PC-9 (cell line): ENCODE data around the gene RYR3. TPM values are rescaled to one million over a fixed set of nuclear protein-coding genes. Genes with fewer than 3 reads are reported as not detected.

Source experiments
- BruUV-seq: library from RNA; stranded (reverse); fragments of 400-500 nt; replicated peaks from 2 replicates; lab custom pipeline; 2021; lab: Mats Ljungman, UMichigan
- CTCF ChIA-PET: fragments of 300-600 bp; sonication (Branson Sonifier 250); formaldehyde crosslinking; loops from one replicate; lab custom pipeline; 2022; ENCODE audit warnings: antibody characterized with exemption; lab: Charles Lee
- POLR2A ChIA-PET: fragments of 300-600 bp; sonication (Branson Sonifier 250); formaldehyde crosslinking; loops from one replicate; lab custom pipeline; 2022; ENCODE audit warnings: antibody characterized with exemption; ENCODE audit not compliant: unreplicated experiment; lab: Charles Lee
- DNase-seq, 2 experiments: peaks; one replicate each; pipeline versions ENCODE4 v3.0.0 to v3.0.0-alpha.2; 2015 to 2022; ENCODE audit warnings: mixed read lengths in 1 of 2
- H2AFZ ChIP-seq: fragments of 200-600 bp; sonication (generic); 2 replicates; pipeline ENCODE4 v1.8.1; 2017; ENCODE audit warnings: antibody characterized with exemption
- H3F3A ChIP-seq: fragments of 200-600 bp; sonication (generic); 2 replicates; pipeline ENCODE4 v1.8.1; 2017; ENCODE audit warnings: antibody characterized with exemption, mild to moderate bottlenecking, low read depth; ENCODE audit not compliant: insufficient read depth
- H3K27ac ChIP-seq: fragments of 200-600 bp; sonication (generic); 2 replicates; pipeline ENCODE4 v1.6.1; 2016; ENCODE audit warnings: mixed run types
- H3K27me3 ChIP-seq: fragments of 200-600 bp; sonication (generic); 2 replicates; pipeline ENCODE4 v1.6.1; 2016; ENCODE audit warnings: low read depth, mixed run types; ENCODE audit not compliant: insufficient read depth
- H3K36me3 ChIP-seq: fragments of 200-600 bp; sonication (generic); 2 replicates; pipeline ENCODE4 v1.6.1; 2016; ENCODE audit warnings: low read depth, mixed run types
- H3K4me1 ChIP-seq: fragments of 200-600 bp; sonication (generic); replicated peaks from 2 replicates; pipeline ENCODE4 v1.6.1; 2016; ENCODE audit warnings: mixed run types; ENCODE audit not compliant: insufficient read depth
- H3K4me2 ChIP-seq: fragments of 200-600 bp; sonication (generic); 2 replicates; pipeline ENCODE4 v1.6.1; 2017; ENCODE audit warnings: mixed run types
- H3K4me3 ChIP-seq: fragments of 200-600 bp; sonication (generic); 2 replicates; pipeline ENCODE4 v1.6.1; 2016; ENCODE audit warnings: mixed run types
- H3K79me2 ChIP-seq: fragments of 200-600 bp; sonication (generic); 2 replicates; pipeline ENCODE4 v1.6.1; 2017; ENCODE audit warnings: low read depth, mixed run types
- H3K9me2 ChIP-seq: fragments of 200-600 bp; sonication (generic); 2 replicates; pipeline ENCODE4 v1.8.1; 2017; ENCODE audit warnings: mild to moderate bottlenecking; ENCODE audit not compliant: insufficient read depth
- H3K9me3 ChIP-seq: fragments of 200-600 bp; sonication (generic); 2 replicates; pipeline ENCODE4 v1.8.1; 2016; ENCODE audit warnings: low read depth; ENCODE audit not compliant: insufficient read depth
- H4K20me1 ChIP-seq: fragments of 200-600 bp; sonication (generic); 2 replicates; pipeline ENCODE4 v1.8.1; 2017; ENCODE audit not compliant: insufficient read depth
- EZH2 ChIP-seq: fragments of 200-600 bp; sonication (generic); IDR thresholded peaks from 2 replicates; pipeline ENCODE4 v1.8.0; 2017; ENCODE audit warnings: antibody characterized with exemption, low read depth
- intact Hi-C: fragments of 100-400 bp; cut with micrococcal nuclease; formaldehyde crosslinking; loops from one replicate; pipeline ENCODE4 v1.10.0; 2022; ENCODE audit not compliant: unreplicated experiment
- total RNA-seq: library from RNA; stranded (reverse); gene quantifications from 2 replicates; pipeline ENCODE4 v1.2.3, GENCODE V29; 2021
- TF ChIP-seq, protein P1 (sequence below): fragments of 200-600 bp; sonication (generic); conservative IDR thresholded peaks from 2 replicates; pipeline ENCODE4 v1.6.1; 2017; ENCODE audit warnings: mixed run types, antibody characterized with exemption, mild to moderate bottlenecking, moderate library complexity

The RYR3 gene
- total RNA-seq, 1 experiment from 2014 or later: 0.15 TPM

DNA sequence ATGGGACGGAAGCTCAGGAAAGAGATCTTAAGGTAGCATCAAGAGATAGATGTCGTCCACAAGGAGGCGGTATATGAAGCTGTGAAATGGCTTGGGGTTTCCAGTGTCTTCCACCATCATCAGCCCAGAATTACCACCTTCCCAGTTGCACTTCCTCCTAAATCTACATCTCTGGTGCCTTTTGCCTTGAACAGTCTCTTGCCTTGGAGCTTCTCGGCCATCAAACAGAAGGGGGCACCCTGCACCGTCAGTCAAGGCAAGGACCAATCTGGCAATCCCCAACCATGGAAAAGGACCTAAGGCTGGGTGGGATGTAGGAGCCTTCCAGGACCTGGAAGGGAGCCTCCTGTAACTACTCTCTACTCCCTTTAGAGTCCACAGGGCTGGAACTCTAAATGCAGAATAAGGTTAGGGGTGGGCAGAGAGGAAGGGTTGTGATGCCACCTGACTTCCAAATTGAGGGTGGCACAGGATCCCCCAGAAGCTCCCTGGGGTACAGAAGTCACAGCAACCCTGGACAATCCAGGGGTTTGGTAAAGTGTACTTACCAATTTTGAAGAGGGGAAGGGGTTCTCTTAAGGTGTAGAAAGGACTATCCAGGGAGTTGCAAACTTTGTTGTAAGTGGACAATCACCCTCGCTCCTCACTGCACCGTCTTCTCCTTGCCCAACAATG is 1.0 kb upstream of the RYR3 start:
- H3K27ac ChIP-seq: no peak overlapping the region
- ChIA-PET CTCF (no interaction called here), POLR2A (no interaction called here)
- H2AFZ ChIP-seq: no peak overlapping the region
- H3K4me1 ChIP-seq: peaks cover 13% of the 10 kb centered on the region; the same call in 1 of the 2 replicates
- H3F3A ChIP-seq: 0 out of 2 replicates have a peak, but pooled peaks cover 6% of the 10 kb centered on the region
- H3K9me3 ChIP-seq: no peaks in the 10 kb centered on the region
- no peaks in the 10 kb centered on the region for H3K36me3 ChIP-seq
- H3K4me2 ChIP-seq: no peak overlapping the region
- H4K20me1 ChIP-seq: no peaks in the 10 kb centered on the region
- BruUV-seq: no TSS peak
- no peak for DNase-seq
- no peaks in the 10 kb centered on the region for H3K79me2 ChIP-seq
- no peaks in the 10 kb centered on the region for H3K9me2 ChIP-seq
- no peak for TF ChIP-seq EZH2
- TF ChIP-seq, protein P1, sequence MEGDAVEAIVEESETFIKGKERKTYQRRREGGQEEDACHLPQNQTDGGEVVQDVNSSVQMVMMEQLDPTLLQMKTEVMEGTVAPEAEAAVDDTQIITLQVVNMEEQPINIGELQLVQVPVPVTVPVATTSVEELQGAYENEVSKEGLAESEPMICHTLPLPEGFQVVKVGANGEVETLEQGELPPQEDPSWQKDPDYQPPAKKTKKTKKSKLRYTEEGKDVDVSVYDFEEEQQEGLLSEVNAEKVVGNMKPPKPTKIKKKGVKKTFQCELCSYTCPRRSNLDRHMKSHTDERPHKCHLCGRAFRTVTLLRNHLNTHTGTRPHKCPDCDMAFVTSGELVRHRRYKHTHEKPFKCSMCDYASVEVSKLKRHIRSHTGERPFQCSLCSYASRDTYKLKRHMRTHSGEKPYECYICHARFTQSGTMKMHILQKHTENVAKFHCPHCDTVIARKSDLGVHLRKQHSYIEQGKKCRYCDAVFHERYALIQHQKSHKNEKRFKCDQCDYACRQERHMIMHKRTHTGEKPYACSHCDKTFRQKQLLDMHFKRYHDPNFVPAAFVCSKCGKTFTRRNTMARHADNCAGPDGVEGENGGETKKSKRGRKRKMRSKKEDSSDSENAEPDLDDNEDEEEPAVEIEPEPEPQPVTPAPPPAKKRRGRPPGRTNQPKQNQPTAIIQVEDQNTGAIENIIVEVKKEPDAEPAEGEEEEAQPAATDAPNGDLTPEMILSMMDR: no peak
- intact Hi-C loops: no loop called here
- H3K4me3 ChIP-seq: no peak overlapping the region
- no peaks in the 10 kb centered on the region for H3K27me3 ChIP-seq

DNA sequence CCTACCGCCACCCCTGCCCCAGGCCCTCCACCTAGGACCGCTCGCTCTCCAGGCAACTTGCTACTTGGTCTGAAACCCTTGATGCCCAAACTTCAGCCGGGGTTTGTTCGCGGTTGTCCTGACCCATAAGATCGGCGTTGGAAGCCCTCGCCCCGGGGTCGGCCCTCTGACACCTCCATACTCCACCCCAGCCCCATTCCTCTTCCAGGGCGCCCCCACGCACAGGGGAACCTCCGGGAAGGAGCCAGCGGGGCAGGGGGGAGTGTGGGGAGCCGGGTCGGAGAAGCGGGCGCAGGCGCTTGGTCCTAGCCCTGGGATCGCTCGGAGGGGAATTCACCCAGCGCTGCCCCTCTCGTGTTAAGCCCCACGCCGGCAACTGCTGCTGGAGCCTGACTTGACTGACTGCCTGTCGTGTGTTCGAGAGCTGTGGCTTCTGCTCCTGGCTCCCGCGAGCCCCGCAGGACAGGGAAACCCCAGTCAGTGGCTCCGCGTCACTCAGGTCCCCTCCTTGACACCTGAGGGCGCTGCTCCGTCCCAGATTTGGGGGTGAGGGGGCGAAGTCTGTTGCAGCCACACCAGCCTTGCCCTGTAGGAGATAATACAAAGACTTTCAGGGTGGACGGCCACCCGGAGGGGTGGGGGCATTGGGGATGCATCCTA is 675 bp downstream of the RYR3 start:
- Histone ChIP-seq H2AFZ (no peak overlapping the region), H3K4me1 (peaks cover 13% of the 10 kb centered on the region; the same call in 1 of the 2 replicates), H3K36me3 (no peaks in the 10 kb centered on the region), H3K4me3 (no peak overlapping the region), H3K4me2 (no peak overlapping the region), H3K9me2 (no peaks in the 10 kb centered on the region), H3K27me3 (no peaks in the 10 kb centered on the region), H4K20me1 (no peaks in the 10 kb centered on the region), H3K79me2 (no peaks in the 10 kb centered on the region), H3K27ac (no peak overlapping the region), H3F3A (0 out of 2 replicates have a peak, but pooled peaks cover 6% of the 10 kb centered on the region), H3K9me3 (no peaks in the 10 kb centered on the region)
- intact Hi-C loops: no loop called here
- POLR2A ChIA-PET: no interaction called here
- CTCF ChIA-PET: no interaction called here
- DNase-seq: no peak
- TF ChIP-seq EZH2: no peak
- TF ChIP-seq, protein P1: no peak
- no TSS peak for BruUV-seq

DNA sequence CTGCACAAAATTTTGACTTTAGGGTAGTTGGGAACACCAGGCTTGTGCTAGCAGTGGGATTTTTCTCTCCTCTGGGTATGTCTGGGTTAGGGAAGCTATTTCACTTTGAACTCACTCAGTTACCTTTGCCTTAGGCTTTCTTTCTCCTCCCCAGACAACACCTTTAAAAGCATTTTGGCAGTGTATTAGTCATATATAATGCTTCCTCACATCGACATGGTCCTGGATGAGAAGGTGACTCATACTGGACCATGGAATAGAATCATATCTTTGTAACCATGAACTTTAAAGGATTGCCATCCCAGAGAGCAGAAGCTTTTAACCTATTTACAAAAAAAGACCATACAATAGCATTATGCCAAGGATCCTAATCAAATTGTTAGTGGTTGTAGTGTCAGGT is 2.7 kb downstream of the RYR3 start:
- ChIA-PET CTCF (no interaction called here), POLR2A (interaction anchor here (0.6 kb wide), 1 partner anchor 1693 kb away, joined by 3 read pairs; no protein-coding TSS in a partner anchor)
- Histone ChIP-seq H3F3A (0 out of 2 replicates have a peak, but pooled peaks cover 6% of the 10 kb centered on the region), H3K4me2 (peak overlapping the region; percentile 17; the same call in 1 of the 2 replicates), H3K9me2 (no peaks in the 10 kb centered on the region), H3K79me2 (no peaks in the 10 kb centered on the region), H3K36me3 (no peaks in the 10 kb centered on the region), H4K20me1 (no peaks in the 10 kb centered on the region), H3K9me3 (no peaks in the 10 kb centered on the region), H3K27me3 (no peaks in the 10 kb centered on the region), H3K4me3 (no peak overlapping the region), H3K4me1 (peaks cover 13% of the 10 kb centered on the region; the same call in 1 of the 2 replicates), H2AFZ (no peak overlapping the region), H3K27ac (peak overlapping the region; percentile 32; the same call in 1 of the 2 replicates)
- intact Hi-C loops: no loop called here
- peak in 1 of 2 experiments; percentile 64 for DNase-seq
- TF ChIP-seq EZH2: no peak
- TF ChIP-seq, protein P1: no peak
- BruUV-seq: no TSS peak
